ENCODE results near the gene PSMD5.

Gene PSMD5

GRCh38 chr9:120842685-120843485 lies at the start of gene PSMD5:
PSMD5 (minus strand) TSS chr9:120842922; CDS start chr9:120842909, 13 bp downstream.
- DNase-seq = peak; percentile 98

GRCh38 chr9:120891884-120892747 lies 49.4 kb upstream of the PSMD5 start:
- DNase-seq = peak; percentile 43

GRCh38 chr9:120891245-120891883 lies 48.6 kb upstream of the PSMD5 start:
- DNase-seq = peak; percentile 69

GRCh38 chr9:120890320-120891244 lies 47.9 kb upstream of the PSMD5 start:
- DNase-seq = peak; percentile 71

GRCh38 chr9:120889606-120890271 lies 47.0 kb upstream of the PSMD5 start:
- DNase-seq = no peak

GRCh38 chr9:120888626-120889025 lies 45.9 kb upstream of the PSMD5 start:
- DNase-seq = no peak

GRCh38 chr9:120886490-120886967 lies 43.8 kb upstream of the PSMD5 start:
- no peak for DNase-seq

GRCh38 chr9:120885958-120886357 lies 43.2 kb upstream of the PSMD5 start:
- DNase-seq = no peak

- no peak for DNase-seq
These were observed 42.7 kb upstream of the PSMD5 start for GRCh38 chr9:120885457-120885856.

GRCh38 chr9:120883608-120883996 lies 40.9 kb upstream of the PSMD5 start:
- DNase-seq = no peak

GRCh38 chr9:120882935-120883607 lies 40.3 kb upstream of the PSMD5 start:
- DNase-seq = peak; percentile 46

GRCh38 chr9:120879446-120879845 lies 36.7 kb upstream of the PSMD5 start:
- no peak for DNase-seq

GRCh38 chr9:120878188-120879130 lies 35.7 kb upstream of the PSMD5 start:
- peak; percentile 16 for DNase-seq

GRCh38 chr9:120877276-120878034 lies 34.7 kb upstream of the PSMD5 start:
- peak; percentile 68 for DNase-seq

- DNase-seq = no peak
These were observed 34.1 kb upstream of the PSMD5 start, which contains the start of gene PHF19 for GRCh38 chr9:120876842-120877240. PHF19 (minus strand) TSS chr9:120877188; CDS start chr9:120874741, 2,447 bp downstream.

GRCh38 chr9:120875954-120876841 lies 33.5 kb upstream of the PSMD5 start:
- peak; percentile 88 for DNase-seq

GRCh38 chr9:120875643-120875953 lies 32.9 kb upstream of the PSMD5 start:
- DNase-seq = no peak

GRCh38 chr9:120875195-120875565 lies 32.5 kb upstream of the PSMD5 start:
- no peak for DNase-seq

Measured in CD4-positive, alpha-beta T cell treated with Interleukin-12 subunit alpha and Interleukin-12 subunit beta, for 1 hour (primary cell).